ENCODE measurements around the gene KAZN.

Gene KAZN

DNA sequence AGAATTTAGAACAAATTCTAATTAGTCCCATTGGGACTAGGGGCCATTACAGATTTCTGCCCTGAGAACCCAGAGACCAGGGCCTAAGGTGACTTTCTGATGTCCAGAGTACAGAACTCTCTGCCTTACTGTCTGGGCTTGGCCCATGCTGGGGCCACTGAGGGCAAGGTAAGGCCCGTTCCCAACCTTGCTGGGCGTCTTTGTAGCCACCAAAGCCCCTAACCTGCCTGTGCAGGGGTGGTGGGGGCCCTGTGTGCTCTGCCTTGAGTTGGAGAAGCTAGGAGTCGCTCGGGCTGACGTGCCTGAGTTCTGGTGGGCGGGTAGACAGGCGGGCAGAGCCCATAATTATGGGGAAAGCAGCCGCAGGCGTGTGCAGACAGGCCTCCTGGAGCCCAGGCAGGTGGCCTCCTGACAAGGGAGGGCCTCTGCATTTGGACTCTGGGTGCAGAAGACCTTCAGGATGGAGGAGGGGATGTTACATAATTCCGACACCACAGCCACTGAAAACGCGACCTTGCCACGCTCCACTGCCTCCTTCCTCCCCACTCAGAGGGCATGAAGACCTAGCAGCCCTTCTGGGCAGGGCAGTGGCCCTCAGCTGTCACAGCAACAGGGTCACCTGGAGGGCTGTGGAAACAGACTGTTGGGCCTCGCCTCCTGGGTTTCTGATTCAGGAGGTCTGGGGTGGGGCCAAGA, 315.1 kb downstream of the KAZN start:
- DNase-seq (ENCODE audit: low read depth in 2 of 2): no peak

DNA sequence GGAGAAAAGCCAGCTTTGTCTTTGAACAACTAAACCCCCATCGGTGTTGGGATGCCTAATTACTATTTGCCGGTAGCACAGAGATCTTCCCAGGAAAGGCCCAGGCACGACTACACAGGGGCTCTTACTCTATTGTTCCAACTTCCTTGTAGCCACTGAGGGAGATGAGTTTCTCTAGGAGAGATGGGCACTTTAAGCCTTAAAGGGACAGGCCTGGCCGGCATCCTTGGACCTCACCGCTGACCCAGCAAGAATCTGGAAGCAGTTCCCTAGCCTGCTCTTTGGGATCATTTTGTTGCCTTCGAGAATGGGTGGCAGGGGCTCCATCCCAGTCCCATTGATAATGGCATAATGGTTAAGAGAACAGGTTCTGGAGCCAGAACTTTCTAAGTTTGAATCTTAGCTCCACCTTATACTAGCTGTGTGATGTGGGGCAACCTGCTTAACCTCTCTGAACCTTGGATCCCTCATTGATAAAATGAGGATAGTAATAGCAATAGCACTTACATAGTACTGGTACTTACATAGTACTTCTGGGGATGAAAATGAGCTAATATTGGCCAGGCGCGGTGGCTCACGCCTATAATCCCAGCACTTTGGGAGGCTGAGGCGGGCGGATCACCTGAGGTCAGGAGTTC, 316.0 kb downstream of the KAZN start:
- DNase-seq (ENCODE audit: low read depth in 2 of 2): no peak

DNA sequence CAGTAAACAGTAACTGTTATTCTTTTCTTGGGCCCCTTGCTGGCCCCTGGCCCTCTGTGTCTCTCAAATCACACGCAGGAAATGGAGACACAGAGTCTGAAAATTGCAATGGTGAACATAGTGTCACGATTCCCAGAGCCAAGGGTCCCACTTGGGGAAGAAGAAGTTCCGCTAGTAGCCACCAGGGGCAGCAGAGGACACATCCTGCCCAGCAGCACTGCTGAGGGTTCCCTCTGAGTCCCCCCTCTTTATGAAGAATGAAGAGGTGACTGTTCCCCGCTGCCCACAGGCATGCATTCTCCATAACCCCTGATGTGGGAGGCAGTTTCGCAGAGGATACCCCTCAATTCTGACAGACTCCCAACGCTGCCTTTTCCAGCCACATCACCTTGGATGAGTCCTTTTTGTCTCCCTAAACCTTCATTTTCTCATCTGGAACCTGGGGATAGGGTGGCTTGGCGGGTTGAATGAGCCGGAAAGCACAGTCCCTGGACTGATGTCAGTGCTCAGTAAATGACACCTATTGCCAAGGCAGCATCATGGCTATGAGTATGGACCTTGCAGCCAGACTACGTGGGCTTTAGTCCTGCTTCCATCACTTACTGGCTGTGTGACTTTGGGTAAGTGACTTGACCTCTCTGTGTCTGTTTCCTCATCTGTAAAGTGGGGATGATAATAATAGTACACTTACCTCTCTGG, 317.0 kb downstream of the KAZN start:
- peak in 1 of 2 donors; percentile 23 for DNase-seq (ENCODE audit: low read depth in 2 of 2)

DNA sequence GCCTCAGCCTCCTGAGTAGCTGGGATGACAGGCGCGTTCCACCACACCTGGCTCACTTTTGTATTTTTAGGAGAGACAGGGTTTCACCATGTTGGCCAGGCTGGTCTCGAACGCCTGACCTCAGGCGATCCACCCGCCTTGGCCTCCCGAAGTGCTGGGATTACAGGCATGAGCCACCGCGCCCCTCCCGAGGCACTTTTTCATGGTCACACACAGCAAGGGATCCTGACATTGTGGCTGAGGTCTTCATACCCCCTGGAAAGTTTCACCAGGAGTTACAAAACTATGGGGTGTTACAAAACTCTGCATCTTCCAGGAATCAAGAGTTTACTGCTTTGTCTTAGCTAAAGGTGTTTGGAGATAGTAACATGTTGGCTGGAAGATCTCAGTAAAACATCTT, 320.8 kb downstream of the KAZN start:
- no peak for DNase-seq (ENCODE audit: low read depth in 2 of 2)

DNA sequence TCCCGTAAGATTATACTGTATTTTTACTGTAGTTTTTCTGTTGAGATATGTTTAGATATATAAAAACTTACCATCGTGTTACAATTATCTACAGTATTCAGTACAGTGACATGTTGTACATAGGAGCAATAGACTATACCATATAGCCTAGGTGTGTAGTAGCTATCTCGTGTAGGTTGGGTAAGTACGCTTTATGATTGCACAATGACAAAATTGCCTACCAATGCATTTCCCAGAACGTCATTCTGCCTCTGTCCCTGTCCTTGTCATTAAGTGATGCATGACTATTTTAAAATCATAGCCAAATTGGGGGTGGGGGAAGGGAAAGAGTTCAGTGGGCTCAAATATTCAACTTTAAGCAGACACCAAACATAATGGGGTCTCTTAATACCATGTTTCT, 321.3 kb downstream of the KAZN start:
- no peak for DNase-seq (ENCODE audit: low read depth in 2 of 2)

DNA sequence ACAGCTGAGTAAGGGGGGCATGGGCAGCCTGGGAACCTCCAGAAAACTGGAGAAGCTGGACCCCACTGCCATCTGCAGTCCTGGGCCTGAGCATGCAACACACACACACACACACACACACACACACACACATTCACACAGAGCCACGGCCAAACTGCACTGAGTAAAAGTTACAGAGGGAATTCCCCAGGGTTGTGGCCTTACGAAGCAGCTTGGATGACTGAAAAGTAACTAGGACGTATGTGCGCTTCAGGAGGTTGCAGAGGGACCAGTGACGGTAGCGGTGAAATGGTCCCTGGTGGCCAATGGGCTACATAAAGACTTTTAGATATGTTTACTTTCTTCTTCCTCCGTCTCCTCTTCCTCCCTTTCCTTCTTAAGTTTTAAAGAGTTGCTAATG, 322.6 kb downstream of the KAZN start:
- no peak for DNase-seq (ENCODE audit: low read depth in 2 of 2)

DNA sequence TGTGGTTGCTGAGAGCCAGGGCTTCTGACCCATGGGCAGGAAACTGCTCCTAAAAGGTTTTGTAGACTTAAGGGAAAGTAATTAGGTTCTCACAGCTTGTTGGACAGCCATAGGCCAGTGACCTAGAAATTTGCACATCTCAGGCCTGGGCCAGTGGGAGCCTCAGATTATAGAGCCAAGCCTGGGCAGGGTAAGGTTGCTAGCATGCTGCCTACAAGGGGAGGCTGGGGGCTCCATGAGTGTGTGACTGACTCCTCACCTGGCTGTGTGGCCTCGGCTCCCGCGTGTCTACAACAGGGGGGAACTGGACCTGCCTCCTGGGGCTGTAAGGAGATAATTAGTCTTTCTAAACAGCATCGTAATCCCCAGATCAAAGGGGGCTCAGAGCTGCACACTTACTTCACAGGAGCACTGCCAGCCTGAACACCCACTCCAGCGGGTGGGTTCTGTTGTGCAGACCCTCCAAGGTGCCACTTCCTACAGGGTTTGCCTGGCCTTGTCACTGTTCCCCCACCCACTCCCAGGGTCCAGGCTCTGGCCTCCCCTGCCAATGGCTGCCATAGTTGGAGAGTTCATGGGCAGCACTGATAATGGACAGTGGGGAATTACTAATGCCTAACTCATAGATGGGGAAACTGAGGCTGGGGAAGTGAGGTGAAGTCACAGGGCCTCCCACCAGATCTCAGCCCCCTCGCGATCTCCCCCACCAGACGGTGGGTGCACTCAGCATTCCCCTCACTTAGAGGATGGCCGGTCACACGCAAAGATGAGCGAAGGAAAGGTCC, 324.6 kb downstream of the KAZN start:
- DNase-seq (ENCODE audit: low read depth in 2 of 2): no peak

DNA sequence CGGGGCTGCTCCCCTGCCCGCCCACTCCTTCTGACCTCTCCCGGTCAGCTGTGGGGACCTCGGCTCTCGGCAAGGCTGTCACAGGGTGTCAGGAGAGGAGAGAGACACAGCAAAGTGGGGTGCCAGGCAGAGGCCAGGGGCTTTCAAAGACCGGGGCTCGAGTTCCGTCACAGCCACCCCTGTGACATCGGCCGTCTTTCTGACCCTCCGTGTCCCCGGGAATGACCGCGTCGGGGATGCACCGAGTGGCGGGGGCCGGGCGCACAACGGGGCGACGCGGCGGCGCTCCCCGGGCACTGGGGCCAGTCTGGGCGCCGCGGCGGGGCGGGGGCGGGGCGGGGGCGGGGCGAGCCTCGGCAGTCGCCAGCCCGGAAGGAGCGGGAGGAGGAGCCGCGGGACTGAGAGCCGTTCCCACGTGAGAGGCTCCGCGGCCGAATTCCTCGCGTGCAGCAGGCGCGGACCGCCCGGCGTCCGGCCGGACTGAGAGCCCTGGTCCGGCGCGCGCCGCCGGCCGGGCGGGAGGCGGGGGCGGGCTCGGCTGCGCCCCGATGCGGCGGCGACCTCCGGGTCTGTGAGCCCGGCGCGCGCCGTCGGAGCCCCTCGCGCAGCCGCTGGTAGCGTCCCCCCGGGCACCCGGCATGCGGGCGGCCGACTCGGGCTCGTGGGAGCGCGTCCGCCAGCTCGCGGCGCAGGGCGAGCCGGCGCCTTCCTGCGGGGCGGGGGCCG, 325.4 kb downstream of the KAZN start:
- DNase-seq (ENCODE audit: low read depth in 2 of 2): no peak

DNA sequence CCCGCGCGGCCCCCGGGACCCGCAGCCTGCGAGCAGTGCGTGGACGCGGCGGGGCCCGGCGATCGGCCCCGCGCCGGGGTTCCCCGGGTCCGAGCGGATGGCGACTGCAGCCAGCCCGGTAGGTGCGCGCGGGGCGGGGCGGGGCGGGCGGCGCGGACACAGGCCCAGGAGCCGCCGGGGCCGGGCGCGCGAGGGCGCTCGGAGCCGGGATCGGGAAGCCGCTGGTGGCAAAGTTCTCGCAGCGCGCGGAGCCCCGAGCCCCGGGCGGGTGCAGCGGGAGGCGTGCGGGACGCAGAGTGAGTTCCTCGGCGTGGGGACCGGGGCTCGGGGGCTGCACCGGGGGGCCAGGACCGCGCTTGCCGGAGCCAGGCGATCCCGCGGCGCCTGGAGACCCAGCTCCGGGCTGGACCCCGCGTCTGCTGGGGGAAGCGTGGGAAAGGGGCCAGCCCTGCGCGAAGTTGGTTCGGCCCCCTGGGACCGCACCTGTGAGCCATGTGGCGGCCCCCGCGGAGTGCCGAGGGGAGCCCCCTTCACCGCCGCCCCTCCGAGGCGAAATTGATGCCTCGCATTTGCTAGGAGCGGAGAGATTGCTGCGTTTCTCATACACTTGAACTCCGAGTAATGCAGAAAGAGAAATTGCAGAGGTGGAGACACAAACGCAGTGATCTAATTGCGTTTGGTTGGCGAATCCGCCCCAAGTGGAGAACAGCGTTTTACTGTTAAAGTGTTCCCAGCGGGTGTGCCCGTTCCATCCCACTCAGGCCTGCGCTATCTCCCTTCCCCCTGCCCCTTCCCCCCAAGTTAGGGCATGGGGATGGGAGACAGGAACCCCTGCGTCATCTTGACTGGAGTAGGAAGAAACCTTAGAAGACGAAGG, 326.2 kb downstream of the KAZN start:
- DNase-seq (ENCODE audit: low read depth in 2 of 2): no peak

DNA sequence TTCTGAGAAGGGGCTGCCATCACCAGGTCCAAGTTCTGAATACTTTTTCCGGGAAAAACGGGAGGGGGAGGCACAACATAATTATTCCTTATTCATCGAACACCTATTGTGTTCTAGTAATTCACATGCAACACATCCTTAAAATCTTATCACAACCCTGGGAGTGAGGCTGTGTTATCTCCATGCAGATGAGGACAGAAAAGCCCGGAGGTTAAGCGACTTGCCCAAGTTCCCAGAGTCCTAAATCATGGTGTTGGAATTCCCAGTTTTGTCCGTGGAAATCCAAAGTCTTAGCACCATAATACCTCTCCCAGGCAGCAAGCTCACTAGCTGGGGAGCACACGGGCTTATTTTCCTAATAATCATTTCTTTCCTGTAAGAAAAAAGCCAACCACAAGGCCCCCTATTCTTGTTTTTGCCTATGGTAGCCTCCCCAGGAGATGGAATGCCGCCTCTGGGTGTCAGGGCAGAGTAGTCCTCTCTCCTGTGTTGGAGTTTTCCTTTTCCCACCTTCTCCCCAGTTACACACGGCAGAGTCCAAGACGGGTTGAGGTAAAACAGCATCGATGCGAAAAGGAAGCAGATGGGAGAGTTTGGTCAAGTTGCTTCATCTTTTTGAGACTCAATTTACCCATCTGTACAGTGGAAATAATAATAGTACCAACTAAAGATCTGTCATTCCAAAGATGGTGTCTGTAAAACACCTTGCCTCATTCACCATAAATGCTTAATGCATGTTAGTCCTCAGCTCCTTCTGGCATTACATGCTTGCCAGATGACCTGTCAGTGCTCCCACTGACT, 327.1 kb downstream of the KAZN start:
- no peak for DNase-seq (ENCODE audit: low read depth in 2 of 2)

DNA sequence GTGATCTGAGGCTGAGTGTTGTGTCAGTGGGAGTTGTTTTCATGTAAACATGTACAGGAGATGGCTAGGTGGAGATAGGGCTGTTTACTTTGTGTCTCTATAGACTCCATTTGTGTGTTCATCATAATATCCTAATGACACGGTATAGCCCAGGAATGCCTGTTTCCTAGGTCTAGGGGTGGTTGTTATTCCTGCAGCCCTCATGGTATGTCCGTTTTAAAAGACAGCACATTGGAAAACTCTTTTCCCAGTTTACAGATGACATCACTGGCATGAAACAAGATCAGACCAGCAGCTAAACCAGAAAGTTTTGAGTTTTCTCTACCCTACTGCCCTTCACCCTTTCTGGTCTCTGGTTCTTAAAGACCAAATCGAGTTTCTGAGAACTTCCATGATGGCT, 327.7 kb downstream of the KAZN start:
- no peak for DNase-seq (ENCODE audit: low read depth in 2 of 2)

DNA sequence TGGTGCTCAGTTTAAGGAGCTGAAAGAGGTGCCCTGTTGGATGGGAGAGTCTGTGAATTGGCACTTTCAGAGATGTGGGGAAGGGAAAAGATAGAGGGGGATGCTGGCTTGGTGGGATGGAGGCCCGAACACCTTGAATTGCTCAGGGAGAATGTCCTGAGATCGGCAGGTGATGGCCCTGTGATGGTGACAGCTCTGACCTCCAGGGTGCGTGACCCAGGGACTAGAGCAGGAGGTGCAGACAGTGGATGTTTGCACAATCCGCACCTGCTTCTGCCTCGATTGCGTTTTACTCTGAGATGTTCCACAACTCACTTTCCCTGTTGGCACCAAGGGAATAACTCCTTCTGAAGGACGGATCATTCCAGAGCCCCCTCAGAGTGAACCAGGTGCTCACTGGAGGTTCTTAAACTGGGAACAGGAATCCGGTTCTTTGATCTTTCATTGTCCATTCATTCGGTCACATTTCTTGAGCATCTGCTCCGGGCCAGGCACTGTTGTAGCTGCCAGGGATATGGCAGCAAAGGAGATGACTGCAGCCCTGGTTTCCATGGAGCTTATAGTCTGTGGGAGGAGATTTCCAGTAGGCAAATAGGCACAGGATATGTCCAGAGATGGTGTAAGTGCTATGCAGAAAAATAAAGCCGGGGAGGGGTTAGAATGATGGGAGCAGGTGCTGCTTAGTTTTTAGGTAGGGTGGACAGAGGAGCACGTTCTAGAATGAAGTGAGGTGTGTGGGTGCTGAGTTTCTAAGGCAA, 328.5 kb downstream of the KAZN start:
- DNase-seq (ENCODE audit: low read depth in 2 of 2): no peak

DNA sequence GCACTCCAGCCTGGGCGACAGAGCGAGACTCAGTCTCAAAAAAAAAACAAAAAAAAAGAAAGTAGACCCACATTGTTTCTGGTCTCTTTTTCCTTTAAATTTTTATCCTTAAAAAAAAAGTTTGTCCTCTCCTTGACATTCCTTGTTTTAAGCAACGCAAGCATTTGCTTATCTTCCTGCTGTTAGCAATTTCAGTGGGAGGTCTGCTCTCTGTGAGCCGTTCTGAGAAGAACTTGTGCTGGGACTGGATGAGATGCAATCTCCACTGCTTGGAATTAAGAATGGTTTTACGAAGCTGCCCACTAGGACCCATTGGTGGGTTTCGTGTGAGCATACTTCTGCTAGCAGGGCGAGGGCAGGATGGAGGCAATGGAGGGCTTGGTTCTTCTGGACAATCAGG, 329.9 kb downstream of the KAZN start:
- DNase-seq (ENCODE audit: low read depth in 2 of 2): no peak

DNA sequence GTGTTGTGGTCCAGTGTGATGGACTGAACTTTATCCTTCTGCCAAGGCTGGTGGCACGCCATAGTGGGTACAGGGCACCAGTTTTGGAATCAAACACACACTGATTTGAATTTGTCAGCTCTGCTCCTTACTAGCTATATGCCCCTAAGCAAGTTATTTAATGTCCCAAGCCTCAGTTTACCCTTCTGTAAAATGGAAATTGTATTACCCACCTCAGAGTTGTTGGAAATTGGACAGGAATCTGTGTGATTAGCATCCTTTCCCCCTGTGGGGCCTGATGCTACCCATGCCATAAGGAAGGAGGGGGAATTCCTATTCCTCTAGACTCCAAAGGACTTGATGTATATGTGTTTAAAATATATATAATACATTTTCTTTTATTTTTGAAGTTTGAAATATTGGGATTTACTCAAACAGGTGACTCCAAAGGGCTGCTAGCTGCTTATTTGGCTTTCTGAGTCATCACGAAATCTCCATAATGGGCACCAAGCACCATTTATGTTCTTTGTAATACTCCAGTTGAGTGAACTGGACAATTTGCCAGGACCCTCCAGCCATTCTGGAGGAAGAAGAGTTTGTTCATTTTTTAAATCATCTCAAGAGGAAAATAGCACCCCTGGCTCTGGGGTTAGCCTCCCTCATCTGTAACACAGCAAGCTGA, 330.5 kb downstream of the KAZN start:
- no peak for DNase-seq (ENCODE audit: low read depth in 2 of 2)

DNA sequence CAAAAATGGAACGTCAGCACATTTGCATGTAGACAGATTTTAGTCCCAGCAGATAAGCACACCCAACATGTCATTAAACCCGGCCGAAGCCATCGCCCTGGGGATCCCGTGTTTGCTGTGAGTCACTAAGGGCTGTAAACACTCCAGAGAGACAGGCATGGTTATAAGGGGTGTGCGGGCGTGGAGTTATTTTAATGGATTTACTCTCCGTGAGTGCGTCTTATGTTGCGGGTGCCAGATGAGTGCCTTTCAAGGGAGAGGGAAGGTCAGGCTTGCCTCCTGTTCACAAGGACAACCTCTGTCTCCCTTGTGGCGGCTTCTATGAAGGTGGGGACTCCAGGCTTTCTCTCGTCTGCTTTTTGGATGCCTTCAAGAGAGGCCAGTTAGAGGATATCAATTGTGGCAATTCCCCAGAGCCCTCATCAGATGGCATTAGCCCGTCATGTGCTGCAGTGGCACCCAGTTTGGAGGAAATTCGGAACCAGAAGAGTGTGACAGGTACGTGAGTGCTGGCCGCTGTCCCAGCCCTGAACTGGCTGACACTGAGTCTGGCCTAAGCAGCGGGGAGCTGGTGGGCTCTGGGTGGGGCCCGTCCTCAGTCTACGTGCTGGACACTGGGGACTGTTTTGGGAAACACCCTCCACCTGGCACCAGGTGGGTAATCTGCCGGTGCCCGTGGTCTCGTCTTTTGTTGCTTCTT, 331.2 kb downstream of the KAZN start:
- no peak for DNase-seq (ENCODE audit: low read depth in 2 of 2)

DNA sequence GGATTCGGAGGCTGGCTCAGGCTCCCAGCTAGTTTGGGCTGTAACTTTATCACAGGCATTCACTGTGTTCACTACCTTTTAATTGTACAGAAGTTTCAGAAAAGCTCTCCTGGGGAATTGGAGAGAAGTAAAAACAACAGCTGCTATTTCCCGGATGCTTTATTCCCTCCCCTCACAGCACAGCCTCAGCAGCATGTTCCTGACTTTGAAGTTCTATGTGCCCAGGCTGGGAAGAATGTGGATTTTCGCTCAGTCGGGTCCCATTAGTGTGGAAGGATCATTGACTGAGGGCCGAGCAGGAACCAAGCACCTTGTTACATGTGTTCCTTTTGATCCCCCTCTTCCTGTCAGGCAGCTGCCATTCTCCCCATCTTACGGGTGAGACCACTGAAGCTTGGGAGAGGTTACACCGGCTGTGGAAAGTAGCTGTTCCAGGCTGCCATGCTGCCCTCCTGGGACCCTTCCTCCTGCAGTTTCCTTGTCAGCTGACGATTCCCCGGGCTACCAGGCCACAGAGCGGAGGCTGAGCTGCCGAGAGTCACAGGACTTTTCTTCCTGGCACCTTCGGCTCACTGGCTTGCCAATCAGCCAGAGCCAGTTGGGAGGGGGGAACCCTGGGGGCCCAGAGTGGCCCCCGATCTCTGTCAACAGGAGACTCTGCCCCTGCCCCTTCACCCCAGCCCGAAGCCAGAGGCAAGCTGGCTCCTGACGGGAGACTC, 331.9 kb downstream of the KAZN start:
- no peak for DNase-seq (ENCODE audit: low read depth in 2 of 2)

DNA sequence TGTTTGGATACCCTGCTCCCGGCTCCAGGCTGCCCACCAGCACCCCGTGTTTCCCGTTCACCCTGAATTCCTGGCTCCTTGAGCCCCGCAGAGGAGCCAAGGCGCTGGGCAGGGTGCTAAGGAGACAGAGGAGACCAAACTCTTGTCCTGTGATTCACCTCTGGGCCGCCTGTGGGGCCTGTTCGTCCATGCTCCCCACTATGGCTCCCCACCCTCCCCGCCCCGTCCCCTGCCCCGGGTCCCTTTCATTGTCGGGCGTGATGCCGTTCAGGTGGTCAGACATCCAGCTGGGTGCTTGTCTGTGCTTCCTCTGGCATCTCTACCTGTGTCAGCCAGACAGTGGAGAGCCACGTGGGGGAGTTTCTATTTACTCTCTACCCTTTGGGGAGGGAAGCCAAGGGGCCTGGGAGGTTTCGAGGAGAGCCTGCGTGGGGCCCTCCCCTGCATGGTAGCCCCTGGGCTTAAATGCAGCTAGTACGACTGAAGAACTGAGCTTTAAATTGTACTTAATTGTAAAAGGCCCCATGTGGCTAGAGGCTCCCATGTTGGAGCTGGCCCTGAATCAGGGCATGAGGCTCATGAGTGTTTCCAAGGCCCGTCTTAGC, 333.7 kb downstream of the KAZN start:
- DNase-seq (ENCODE audit: low read depth in 2 of 2): no peak

Measured in stimulated activated CD4-positive, alpha-beta T cell treated with anti-CD3 and anti-CD28 coated beads, Interleukin-15, amount 100 ng/mL, for 48 hours (primary cell).